ENCODE measurements around the gene ZNF319. TPM values are rescaled to one million over a fixed set of nuclear protein-coding genes. Genes with fewer than 3 reads are reported as not detected.

ZNF319 gene
- total and polyA plus RNA-seq, 2 experiments from 2014 or later = 1.7 to 10.0 TPM

- Mint-ChIP-seq H3K36me3 (ENCODE audit: low read depth) (peaks cover 46% of the 10 kb centered on the region), H3K27me3 (ENCODE audit: insufficient read depth, low read depth, poor library complexity) (peaks cover 8% of the 10 kb centered on the region), H3K4me3 (no peak overlapping the region), H3K27ac (no peak overlapping the region), H3K9me3 (peaks cover 4% of the 10 kb centered on the region; the same call in 2 of the 3 replicates), H3K4me1 (no peaks in the 10 kb centered on the region)
- ATAC-seq (no peak), DNase-seq (ENCODE audit: low spot score) (no peak)
- TF ChIP-seq ZNF331 (CRISPR knock-in tag; IDR thresholded peaks at IDR 0.05; ENCODE audit: low read depth) (no peak), CTCF (conservative IDR thresholded peaks at IDR 0.05; ENCODE audit: low read depth in 2 of 2) (no peak), POLR2AphosphoS5 (IDR thresholded peaks at IDR 0.05; ENCODE audit: low read depth) (no peak)
- no peaks in the 10 kb centered on the region for H3K27me3 ChIP-seq (ENCODE audit: insufficient read depth)
- H3K4me1 ChIP-seq (ENCODE audit: insufficient read depth) = no peaks in the 10 kb centered on the region
- H3K79me2 ChIP-seq (replicated peaks; ENCODE audit: insufficient read depth) = no peaks in the 10 kb centered on the region
- no peaks in the 10 kb centered on the region for H3F3A ChIP-seq (replicated peaks; ENCODE audit: low read depth)
- H3K36me3 ChIP-seq (ENCODE audit: insufficient read depth) = no peaks in the 10 kb centered on the region; the same call in 1 of the 2 replicates
- H2AFZ ChIP-seq = no peak overlapping the region
- no peaks in the 10 kb centered on the region; the same call in 1 of the 2 replicates for H4K20me1 ChIP-seq (replicated peaks; ENCODE audit: insufficient read depth)
- H3K4me3 ChIP-seq = no peak overlapping the region
- no peak overlapping the region for H3K4me2 ChIP-seq
- no peak overlapping the region for H3K27ac ChIP-seq (ENCODE audit: low read depth)
- no peaks in the 10 kb centered on the region for H3K9me2 ChIP-seq (ENCODE audit: insufficient read depth)
Observed at GRCh38 chr16:58041628-58041955, 41.1 kb upstream of the ZNF319 start.

- Histone ChIP-seq H3K27me3 (ENCODE audit: insufficient read depth) (no peaks in the 10 kb centered on the region), H3K27ac (ENCODE audit: low read depth) (no peak overlapping the region)
- H3K9me3 Mint-ChIP-seq = peaks cover 4% of the 10 kb centered on the region; the same call in 2 of the 3 replicates
- no peak for TF ChIP-seq POLR2AphosphoS5 (IDR thresholded peaks at IDR 0.05; ENCODE audit: low read depth)
- TF ChIP-seq CREB1 (CRISPR knock-in tag; IDR thresholded peaks at IDR 0.05; ENCODE audit: low read depth) = no peak
- no peak for TF ChIP-seq ZNF331 (CRISPR knock-in tag; IDR thresholded peaks at IDR 0.05; ENCODE audit: low read depth)
- no peak for TF ChIP-seq EZH2phosphoT487 (IDR thresholded peaks at IDR 0.05; ENCODE audit: unreplicated experiment)
- TF ChIP-seq STAT1 (IDR thresholded peaks at IDR 0.05; ENCODE audit: unreplicated experiment) = no peak
- no peak for TF ChIP-seq CTCF (conservative IDR thresholded peaks at IDR 0.05; ENCODE audit: low read depth in 2 of 2)
- TF ChIP-seq REST (IDR thresholded peaks at IDR 0.05; ENCODE audit: unreplicated experiment) = no peak
Observed at GRCh38 chr16:58040945-58041627, 40.6 kb upstream of the ZNF319 start.

More at GRCh38 chr16:58040945-58041627, 40.6 kb upstream of the ZNF319 start:
- Histone ChIP-seq H3K9me2 (ENCODE audit: insufficient read depth) (no peaks in the 10 kb centered on the region), H3K79me2 (replicated peaks; ENCODE audit: insufficient read depth) (0 out of 2 replicates have a peak, but pooled peaks cover 4% of the 10 kb centered on the region), H3K36me3 (ENCODE audit: insufficient read depth) (no peaks in the 10 kb centered on the region; the same call in 1 of the 2 replicates), H3K4me3 (no peak overlapping the region), H3F3A (replicated peaks; ENCODE audit: low read depth) (no peaks in the 10 kb centered on the region), H3K4me1 (ENCODE audit: insufficient read depth) (no peaks in the 10 kb centered on the region), H3K4me2 (no peak overlapping the region), H2AFZ (no peak overlapping the region), H4K20me1 (replicated peaks; ENCODE audit: insufficient read depth) (no peaks in the 10 kb centered on the region; the same call in 1 of the 2 replicates)
- ATAC-seq (no peak), DNase-seq (ENCODE audit: low spot score) (no peak)
- H3K27ac Mint-ChIP-seq = no peak overlapping the region
- H3K4me3 Mint-ChIP-seq = no peak overlapping the region
- no peaks in the 10 kb centered on the region for H3K4me1 Mint-ChIP-seq
- H3K36me3 Mint-ChIP-seq (ENCODE audit: low read depth) = peaks cover 47% of the 10 kb centered on the region
- H3K27me3 Mint-ChIP-seq (ENCODE audit: insufficient read depth, low read depth, poor library complexity) = peaks cover 8% of the 10 kb centered on the region
